ENCODE results near the gene LYPD6B. TPM values are rescaled to one million over a fixed set of nuclear protein-coding genes. Genes with fewer than 3 reads are reported as not detected.

LYPD6B gene
- total RNA-seq, 1 experiment from 2014 or later = 6.1 TPM

- RAD21 ChIA-PET (ENCODE audit: low non-redundant PET in 1 of 2, low total read pairs in 2 of 2, uncharacterized antibody in 2 of 2, unreplicated experiment in 2 of 2) = no interaction called here
- Histone ChIP-seq H3K36me3 (ENCODE audit: control insufficient read depth in 1 of 2, insufficient read depth in 2 of 2, low read length in 2 of 2) (no peaks in the 10 kb centered on the region), H3K4me3 (replicated peaks in 1 of 2; ENCODE audit: low read depth in 1 of 2, low read length in 2 of 2) (no peak overlapping the region), H2AFZ (ENCODE audit: low read depth, low read length, poor library complexity, severe bottlenecking) (no peak overlapping the region), H3K27me3 (ENCODE audit: insufficient read depth, low read length) (no peaks in the 10 kb centered on the region), H3K9me2 (ENCODE audit: insufficient read depth) (no peaks in the 10 kb centered on the region), H3K9me3 (ENCODE audit: control insufficient read depth in 1 of 2, insufficient read depth in 1 of 2, low read depth in 1 of 2, low read length in 2 of 2) (no peaks in the 10 kb centered on the region), H4K20me1 (ENCODE audit: insufficient read depth) (no peaks in the 10 kb centered on the region), H3K4me1 (ENCODE audit: control insufficient read depth in 1 of 2, insufficient read depth in 2 of 2, low read length in 2 of 2) (no peaks in the 10 kb centered on the region), H3K4me2 (ENCODE audit: low read length) (no peak overlapping the region), H3K9ac (ENCODE audit: low read length) (no peak overlapping the region), H3K79me2 (ENCODE audit: insufficient read depth, low read length) (no peaks in the 10 kb centered on the region), H3K27ac (ENCODE audit: low read depth, low read length) (no peak overlapping the region)
- DNase-seq (ENCODE audit: low read depth, low spot score) (no peak), ATAC-seq (no peak)
- intact Hi-C loops (cut with micrococcal nuclease) = no loop called here
- CTCF ChIA-PET = no interaction called here
- TF ChIP-seq TCF7L2 (IDR thresholded peaks at IDR 0.05; ENCODE audit: borderline replicate concordance, extremely low read depth, insufficient read depth, insufficient read length) = no peak
- TF ChIP-seq EGR1 (IDR thresholded peaks at IDR 0.05; ENCODE audit: low read depth) = no peak
- no peak for TF ChIP-seq RAD21 (IDR thresholded peaks at IDR 0.05; ENCODE audit: low read depth)
- no peak for TF ChIP-seq ATF3 (IDR thresholded peaks at IDR 0.05)
- TF ChIP-seq JUND (IDR thresholded peaks at IDR 0.05) = no peak
- no peak for TF ChIP-seq EZH2phosphoT487 (IDR thresholded peaks at IDR 0.05; ENCODE audit: borderline replicate concordance)
- no peak for TF ChIP-seq POLR2AphosphoS5 (IDR thresholded peaks at IDR 0.05; ENCODE audit: low read depth, low read length)
- no peak for TF ChIP-seq SIN3A (IDR thresholded peaks at IDR 0.05; ENCODE audit: low read depth)
- TF ChIP-seq ZNF274 (IDR thresholded peaks at IDR 0.05; ENCODE audit: low read depth, low read length) = no peak
- TF ChIP-seq ZBTB33 (IDR thresholded peaks at IDR 0.05; ENCODE audit: extremely low read depth, insufficient replicate concordance, low read length) = no peak
- no peak for TF ChIP-seq MAX (IDR thresholded peaks at IDR 0.05)
- TF ChIP-seq SP1 (IDR thresholded peaks at IDR 0.05; ENCODE audit: low read depth) = no peak
- TF ChIP-seq CTCF (IDR thresholded peaks at IDR 0.05 in 2 of 3, conservative IDR thresholded peaks at IDR 0.05 in 1 of 3; ENCODE audit: borderline replicate concordance in 1 of 3, insufficient read depth in 1 of 3, low read depth in 2 of 3, low read length in 2 of 3) = no peak
- no peak for TF ChIP-seq ZFX (IDR thresholded peaks at IDR 0.05)
- TF ChIP-seq EZH2 (IDR thresholded peaks at IDR 0.05) = no peak
- no TSS peak for BruUV-seq (replicated peaks)
- POLR2A ChIA-PET = no interaction called here
Observed at GRCh38 chr2:149122516-149122915, 84.0 kb downstream of the LYPD6B start.
